HG02610 (cell line): ENCODE measurements around the gene SIAH2.
A peak's percentile ranks its signal among the peaks of the same experiment; 100 is the strongest.
"Not testable (repeated sequence)": the region's sequence is repeated elsewhere in the genome, so short reads cannot be mapped to it uniquely, and the experiment has no call there.

Source experiments
- ATAC-seq: cut with Tn5 transposase; IDR thresholded peaks from one replicate; pipeline ENCODE4 v1.9.1; 2021; ENCODE audit warnings: mild to moderate bottlenecking, moderate library complexity; ENCODE audit not compliant: unreplicated experiment

SIAH2 gene

GRCh38 chr3:150763122-150763840, at the start of gene SIAH2:
Gene SIAH2 (minus strand): TSS chr3:150763169. CDS start chr3:150762849, 320 bp downstream.
- ATAC-seq: peak; percentile 46

GRCh38 chr3:150811984-150812383, 49.0 kb upstream of the SIAH2 start:
- no peak for ATAC-seq

GRCh38 chr3:150810641-150811040, 47.7 kb upstream of the SIAH2 start:
- ATAC-seq: no peak

GRCh38 chr3:150806185-150806835, 43.3 kb upstream of the SIAH2 start:
- ATAC-seq: no peak

GRCh38 chr3:150805354-150805753, 42.4 kb upstream of the SIAH2 start:
- ATAC-seq: no peak

- ATAC-seq: no peak
Observed at GRCh38 chr3:150803440-150803985, 40.5 kb upstream of the SIAH2 start.

GRCh38 chr3:150800722-150801121, 37.8 kb upstream of the SIAH2 start:
- no peak for ATAC-seq

- no peak for ATAC-seq
Observed at GRCh38 chr3:150798122-150798618, 35.2 kb upstream of the SIAH2 start.

- ATAC-seq: no peak
Observed at GRCh38 chr3:150797155-150797554, 34.2 kb upstream of the SIAH2 start.

GRCh38 chr3:150796527-150796926, 33.6 kb upstream of the SIAH2 start:
- ATAC-seq: not testable (repeated sequence)

- no peak for ATAC-seq
Observed at GRCh38 chr3:150793641-150794040, 30.7 kb upstream of the SIAH2 start.

GRCh38 chr3:150790629-150791028, 27.7 kb upstream of the SIAH2 start:
- no peak for ATAC-seq

GRCh38 chr3:150789451-150789850, 26.5 kb upstream of the SIAH2 start:
- ATAC-seq: no peak

- peak; percentile 57 for ATAC-seq
Observed at GRCh38 chr3:150787741-150788370, 24.9 kb upstream of the SIAH2 start.

- ATAC-seq: no peak
Observed at GRCh38 chr3:150786791-150787190, 23.8 kb upstream of the SIAH2 start.

GRCh38 chr3:150784747-150785125, 21.8 kb upstream of the SIAH2 start:
- peak; percentile 6 for ATAC-seq

- ATAC-seq: peak; percentile 89
Observed at GRCh38 chr3:150783920-150784746, 21.2 kb upstream of the SIAH2 start.

- ATAC-seq: no peak
Observed at GRCh38 chr3:150783316-150783715, 20.3 kb upstream of the SIAH2 start.

- ATAC-seq: no peak
Observed at GRCh38 chr3:150779402-150779858, 16.5 kb upstream of the SIAH2 start.

- ATAC-seq: no peak
Observed at GRCh38 chr3:150778793-150779401, 15.9 kb upstream of the SIAH2 start.
